GM23338 (cell line): ENCODE results near the gene DTNBP1. TPM values are rescaled to one million over a fixed set of nuclear protein-coding genes. Genes with fewer than 3 reads are reported as not detected.

Source experiments
- ATAC-seq: fragments of 200-7000 bp; cut with Tn5 transposase; 3 replicates; pipeline ENCODE4 v1.9.1; 2020
- DNase-seq: peaks from one replicate; pipeline ENCODE4 v3.0.0-alpha.2; 2015; ENCODE audit warnings: low spot score
- H2AFZ ChIP-seq: fragments of 200-600 bp; sonication (generic); 2 replicates; pipeline ENCODE4 v1.8.0; 2016; ENCODE audit warnings: antibody characterized with exemption, mild to moderate bottlenecking, moderate library complexity
- H3F3A ChIP-seq: fragments of 200-600 bp; sonication (generic); replicated peaks from 2 replicates; pipeline ENCODE4 v1.8.0; 2017; ENCODE audit warnings: antibody characterized with exemption, mixed run types, low read depth
- H3K27ac ChIP-seq: fragments of 200-600 bp; sonication (generic); 2 replicates; pipeline ENCODE4 v1.6.1; 2016; ENCODE audit warnings: low read depth
- H3K27me3 ChIP-seq: fragments of 200-600 bp; sonication (generic); 2 replicates; pipeline ENCODE4 v1.8.0; 2016; ENCODE audit warnings: mild to moderate bottlenecking, mixed run types, moderate library complexity; ENCODE audit not compliant: insufficient read depth
- H3K36me3 ChIP-seq: fragments of 200-600 bp; sonication (generic); 2 replicates; pipeline ENCODE4 v1.8.0; 2016; ENCODE audit warnings: mild to moderate bottlenecking; ENCODE audit not compliant: insufficient read depth
- H3K4me1 ChIP-seq: fragments of 200-600 bp; sonication (generic); 2 replicates; pipeline ENCODE4 v1.8.0; 2016; ENCODE audit warnings: mild to moderate bottlenecking, moderate library complexity; ENCODE audit not compliant: insufficient read depth
- H3K4me2 ChIP-seq: fragments of 200-600 bp; sonication (generic); 2 replicates; pipeline ENCODE4 v1.7.1; 2017; ENCODE audit warnings: mixed run types
- H3K4me3 ChIP-seq: fragments of 200-600 bp; sonication (generic); 2 replicates; pipeline ENCODE4 v1.6.1; 2016; ENCODE audit warnings: mixed run types
- H3K79me2 ChIP-seq: fragments of 200-600 bp; sonication (generic); replicated peaks from 2 replicates; pipeline ENCODE4 v1.8.0; 2017; ENCODE audit warnings: mild to moderate bottlenecking; ENCODE audit not compliant: insufficient read depth
- H3K9me2 ChIP-seq: fragments of 200-600 bp; sonication (generic); 2 replicates; pipeline ENCODE4 v1.8.0; 2017; ENCODE audit not compliant: insufficient read depth
- H4K20me1 ChIP-seq: fragments of 200-600 bp; sonication (generic); replicated peaks from 2 replicates; pipeline ENCODE4 v1.8.0; 2017; ENCODE audit warnings: mild to moderate bottlenecking; ENCODE audit not compliant: insufficient read depth
- H3K27ac Mint-ChIP-seq: 2 replicates; pipeline ENCODE4 v1.8.0; 2020; ENCODE audit warnings: inconsistent platforms, mild to moderate bottlenecking, moderate library complexity, mixed read lengths
- H3K27me3 Mint-ChIP-seq: 3 replicates; pipeline ENCODE4 v1.8.0; 2022; ENCODE audit warnings: low read depth, mild to moderate bottlenecking, moderate library complexity, mixed read lengths, inconsistent platforms; ENCODE audit not compliant: insufficient read depth, poor library complexity
- H3K36me3 Mint-ChIP-seq: 3 replicates; pipeline ENCODE4 v1.8.0; 2021; ENCODE audit warnings: low read depth, mild to moderate bottlenecking, inconsistent platforms, moderate library complexity, mixed read lengths
- H3K4me1 Mint-ChIP-seq: 3 replicates; pipeline ENCODE4 v1.8.0; 2020; ENCODE audit warnings: mild to moderate bottlenecking, inconsistent platforms, mixed read lengths
- H3K4me3 Mint-ChIP-seq: 3 replicates; pipeline ENCODE4 v1.8.0; 2021; ENCODE audit warnings: moderate library complexity, mild to moderate bottlenecking, inconsistent platforms, mixed read lengths
- H3K9me3 Mint-ChIP-seq: 3 replicates; pipeline ENCODE4 v1.8.0; 2020; ENCODE audit warnings: moderate library complexity, mild to moderate bottlenecking, inconsistent platforms, mixed read lengths
- EZH2 ChIP-seq: fragments of 200-600 bp; sonication (generic); IDR thresholded peaks from one replicate; pipeline ENCODE4 v1.8.0; 2017; ENCODE audit warnings: antibody characterized with exemption, mild to moderate bottlenecking, low read depth; ENCODE audit not compliant: unreplicated experiment
- EZH2phosphoT487 ChIP-seq: fragments of 200-600 bp; sonication (generic); IDR thresholded peaks from one replicate; pipeline ENCODE4 v1.8.1; 2018; ENCODE audit warnings: antibody characterized with exemption; ENCODE audit not compliant: unreplicated experiment
- NANOG ChIP-seq: IDR thresholded peaks from 2 replicates; pipeline ENCODE4 v1.6.1; 2016; ENCODE audit warnings: antibody characterized with exemption, borderline replicate concordance
- POLR2AphosphoS5 ChIP-seq: IDR thresholded peaks from 2 replicates; pipeline ENCODE4 v1.6.1; 2016; ENCODE audit warnings: antibody characterized with exemption, low read depth
- REST ChIP-seq: IDR thresholded peaks from one replicate; pipeline ENCODE4 v1.6.1; 2018; ENCODE audit warnings: antibody characterized with exemption; ENCODE audit not compliant: unreplicated experiment
- STAT1 ChIP-seq: IDR thresholded peaks from one replicate; pipeline ENCODE4 v1.6.1; 2016; ENCODE audit warnings: antibody characterized with exemption; ENCODE audit not compliant: unreplicated experiment
- ZNF114 ChIP-seq: fragments of 250-450 bp; sonication (Bioruptor Pico); IDR thresholded peaks from 2 replicates; pipeline ENCODE4 v1.5.0; 2020; ENCODE audit warnings: mild to moderate bottlenecking, moderate library complexity
- polyA plus RNA-seq: library from polyadenylated mRNA; unstranded; fragments of >200 nt; fragmentation: Nextera tagmentation; extraction: Ambion mirVana; gene quantifications from 2 replicates; pipeline ENCODE4 v1.2.1, GENCODE V29; 2016
- total RNA-seq: library from RNA; depleted of rRNA; stranded (reverse); fragments of >200 nt; shearing (Covaris generic); gene quantifications from 2 replicates; pipeline ENCODE4 v1.2.3, GENCODE V29; 2014
- TF ChIP-seq, protein P1 (sequence below), 2 experiments: fragments of 200-600 bp in 1 of 2; sonication (generic) in 1 of 2; conservative IDR thresholded peaks; 2 replicates each; pipeline versions ENCODE4 v1.5.1 to v1.6.1; 2016 to 2017; ENCODE audit warnings: antibody characterized with exemption in 2 of 2, low read depth in 2 of 2, mild to moderate bottlenecking in 2 of 2, moderate library complexity in 1 of 2

Gene DTNBP1
- total and polyA plus RNA-seq, 2 experiments from 2014 or later: 12.1 to 20.1 TPM

DNA sequence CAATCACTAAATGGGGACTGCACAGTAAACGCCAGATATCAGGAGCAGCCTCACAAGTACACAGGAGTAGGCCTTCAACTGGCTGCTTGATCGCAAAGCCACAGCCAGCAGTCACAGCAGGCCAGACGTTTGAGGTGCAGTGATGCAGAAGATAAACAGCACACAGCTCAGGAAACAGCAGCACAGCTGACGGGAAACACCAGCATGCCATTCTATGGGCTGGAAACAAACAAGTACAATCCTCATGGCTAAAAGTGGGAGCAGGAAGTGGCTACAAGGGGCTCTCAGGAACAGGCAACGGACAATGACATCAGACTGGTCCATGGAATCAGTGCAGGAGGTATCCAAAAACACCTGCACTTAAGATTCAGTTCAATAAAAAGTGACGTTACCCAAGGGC, 111.0 kb downstream of the DTNBP1 start:
- Histone ChIP-seq H3K36me3 (no peaks in the 10 kb centered on the region), H3K27me3 (no peaks in the 10 kb centered on the region), H3K27ac (no peak overlapping the region), H3K9me2 (peaks cover 3% of the 10 kb centered on the region; the same call in 1 of the 2 replicates), H3K4me2 (no peak overlapping the region), H3F3A (no peaks in the 10 kb centered on the region), H4K20me1 (no peaks in the 10 kb centered on the region), H3K4me3 (no peak overlapping the region), H3K79me2 (no peaks in the 10 kb centered on the region), H2AFZ (no peak overlapping the region), H3K4me1 (peaks cover 60% of the 10 kb centered on the region)
- TF ChIP-seq REST (no peak), ZNF114 (CRISPR knock-in tag) (no peak), STAT1 (no peak), NANOG (no peak), EZH2phosphoT487 (no peak), POLR2AphosphoS5 (no peak), EZH2 (no peak)
- TF ChIP-seq, protein P1, sequence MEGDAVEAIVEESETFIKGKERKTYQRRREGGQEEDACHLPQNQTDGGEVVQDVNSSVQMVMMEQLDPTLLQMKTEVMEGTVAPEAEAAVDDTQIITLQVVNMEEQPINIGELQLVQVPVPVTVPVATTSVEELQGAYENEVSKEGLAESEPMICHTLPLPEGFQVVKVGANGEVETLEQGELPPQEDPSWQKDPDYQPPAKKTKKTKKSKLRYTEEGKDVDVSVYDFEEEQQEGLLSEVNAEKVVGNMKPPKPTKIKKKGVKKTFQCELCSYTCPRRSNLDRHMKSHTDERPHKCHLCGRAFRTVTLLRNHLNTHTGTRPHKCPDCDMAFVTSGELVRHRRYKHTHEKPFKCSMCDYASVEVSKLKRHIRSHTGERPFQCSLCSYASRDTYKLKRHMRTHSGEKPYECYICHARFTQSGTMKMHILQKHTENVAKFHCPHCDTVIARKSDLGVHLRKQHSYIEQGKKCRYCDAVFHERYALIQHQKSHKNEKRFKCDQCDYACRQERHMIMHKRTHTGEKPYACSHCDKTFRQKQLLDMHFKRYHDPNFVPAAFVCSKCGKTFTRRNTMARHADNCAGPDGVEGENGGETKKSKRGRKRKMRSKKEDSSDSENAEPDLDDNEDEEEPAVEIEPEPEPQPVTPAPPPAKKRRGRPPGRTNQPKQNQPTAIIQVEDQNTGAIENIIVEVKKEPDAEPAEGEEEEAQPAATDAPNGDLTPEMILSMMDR (conservative IDR thresholded peaks at IDR 0.05; ENCODE audit: low read depth in 2 of 2): no peak
- H3K27ac Mint-ChIP-seq: peak overlapping the region; percentile 24
- DNase-seq (no peak), ATAC-seq (peak; percentile 28)
- peaks cover 6% of the 10 kb centered on the region for H3K27me3 Mint-ChIP-seq
- no peaks in the 10 kb centered on the region; the same call in 2 of the 3 replicates for H3K9me3 Mint-ChIP-seq
- H3K36me3 Mint-ChIP-seq: no peaks in the 10 kb centered on the region
- no peak overlapping the region for H3K4me3 Mint-ChIP-seq
- H3K4me1 Mint-ChIP-seq: peaks cover 58% of the 10 kb centered on the region

DNA sequence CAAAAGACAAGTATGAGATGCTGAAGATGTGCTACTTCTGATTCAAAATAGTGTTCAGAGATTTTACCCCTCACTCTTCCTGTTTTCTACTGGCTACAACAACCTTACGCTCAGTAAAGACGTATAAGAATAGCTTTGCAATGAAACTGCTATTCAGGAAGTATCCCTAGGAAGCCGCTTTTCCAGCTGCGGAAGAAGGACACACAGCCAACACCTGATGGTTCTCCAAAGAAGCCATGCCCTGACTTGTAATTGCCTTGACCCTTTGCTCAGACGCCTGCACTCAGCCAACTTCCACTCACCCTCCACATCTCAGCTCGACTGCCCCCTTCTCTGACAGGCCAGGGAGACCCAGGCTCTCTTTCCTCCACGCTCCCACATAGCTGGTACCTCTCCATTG, 111.6 kb downstream of the DTNBP1 start:
- Histone ChIP-seq H4K20me1 (no peaks in the 10 kb centered on the region), H3K4me1 (peaks cover 60% of the 10 kb centered on the region), H3K27ac (no peak overlapping the region), H3K36me3 (no peaks in the 10 kb centered on the region), H3K4me2 (no peak overlapping the region), H3F3A (no peaks in the 10 kb centered on the region), H2AFZ (no peak overlapping the region), H3K79me2 (no peaks in the 10 kb centered on the region), H3K4me3 (no peak overlapping the region), H3K9me2 (peaks cover 3% of the 10 kb centered on the region; the same call in 1 of the 2 replicates), H3K27me3 (no peaks in the 10 kb centered on the region)
- Mint-ChIP-seq H3K4me1 (peaks cover 63% of the 10 kb centered on the region), H3K27ac (peak overlapping the region; percentile 24), H3K36me3 (no peaks in the 10 kb centered on the region), H3K27me3 (peaks cover 6% of the 10 kb centered on the region), H3K9me3 (no peaks in the 10 kb centered on the region; the same call in 2 of the 3 replicates), H3K4me3 (no peak overlapping the region)
- DNase-seq (no peak), ATAC-seq (no peak; the same call in 2 of the 3 replicates)
- no peak for TF ChIP-seq NANOG
